ENCODE results near the gene ATP7B.
"Not testable (repeated sequence)": the region's sequence is repeated elsewhere in the genome, so short reads cannot be mapped to it uniquely, and the experiment has no call there.

The ATP7B gene

DNA sequence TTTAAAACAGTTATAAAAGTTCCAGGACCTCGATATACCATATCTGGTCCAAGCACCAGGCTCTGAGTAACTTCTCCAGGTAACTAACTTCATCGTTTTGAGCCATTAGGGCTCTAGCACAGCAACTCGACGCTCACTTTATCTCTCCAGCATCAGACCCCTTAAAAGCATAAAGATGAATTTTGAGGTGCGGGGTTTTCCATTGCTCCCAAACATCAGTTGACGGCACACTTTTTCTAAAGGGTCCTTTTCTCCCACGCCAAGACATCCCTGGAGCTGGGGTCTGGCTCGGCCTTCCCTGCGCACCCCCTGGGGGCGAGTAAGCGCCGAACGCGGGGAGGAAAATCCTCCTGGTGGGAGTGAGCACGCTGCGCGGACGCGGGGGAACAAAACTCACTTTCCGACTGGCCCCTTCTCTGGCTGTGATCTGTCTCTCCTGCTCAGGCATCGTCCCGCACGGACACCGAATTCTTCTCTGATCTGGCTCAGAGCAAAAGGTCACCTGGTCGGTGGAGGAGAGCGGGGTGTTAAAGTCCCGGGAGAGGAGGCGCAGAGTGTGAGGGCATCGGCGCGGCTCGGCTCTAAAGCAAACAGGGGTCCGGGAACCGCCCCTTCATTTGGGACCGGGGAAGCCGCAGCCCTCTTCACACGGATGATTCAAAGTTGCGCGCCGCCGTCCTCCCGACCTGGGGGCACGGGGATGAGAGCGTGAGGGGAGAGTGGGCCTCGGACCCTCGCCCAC lies at the start of gene ATP7B:
Gene ATP7B (minus strand): TSS at position 561 of the 742 bp plus-strand sequence. CDS start 113 bp downstream, at position 448.
- no peak for DNase-seq

GRCh38 chr13:52053460-52053859 lies 42.2 kb upstream of the ATP7B start:
- DNase-seq, result no peak

DNA sequence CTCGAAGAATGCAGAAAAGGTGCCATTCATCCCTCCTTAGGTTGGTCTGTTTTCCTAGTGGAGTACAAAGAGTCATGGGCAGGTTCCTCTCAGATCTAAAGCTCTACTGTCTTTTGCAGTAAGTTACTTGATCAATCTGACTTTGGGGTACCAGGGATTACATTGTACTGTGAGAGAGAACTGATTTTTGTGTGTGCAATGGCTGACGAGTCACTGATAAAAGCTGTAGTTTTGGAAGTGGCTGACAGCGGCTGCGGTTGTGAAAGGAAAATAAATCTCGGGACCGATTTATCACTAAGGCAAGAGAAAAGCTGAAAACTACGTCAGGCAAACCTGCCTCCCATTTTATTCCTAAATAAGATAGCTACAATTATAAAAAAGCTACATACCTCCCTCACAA lies 40.1 kb upstream of the ATP7B start:
- DNase-seq, result no peak

DNA sequence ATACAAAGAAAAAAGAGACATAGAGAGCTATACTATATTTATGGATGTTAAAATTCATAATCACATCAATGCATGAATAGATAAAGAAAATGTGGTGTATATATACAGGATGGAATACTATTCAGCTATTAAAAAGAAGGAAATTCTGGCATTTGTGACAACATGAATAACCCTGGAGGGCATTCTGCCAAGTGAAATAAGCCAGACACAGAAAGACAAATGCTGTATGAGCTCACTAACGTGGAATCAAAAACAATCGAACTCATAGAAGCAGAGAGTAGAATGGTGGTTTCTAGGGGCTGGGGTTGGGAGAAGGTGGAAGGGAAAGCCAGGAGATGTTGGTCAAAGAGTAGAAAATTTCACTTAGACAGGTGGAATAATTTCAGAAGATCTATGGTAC lies 37.3 kb upstream of the ATP7B start:
- no peak for DNase-seq

GRCh38 chr13:52047463-52047862 lies 36.2 kb upstream of the ATP7B start:
- no peak for DNase-seq

GRCh38 chr13:52043675-52044074 lies 32.4 kb upstream of the ATP7B start:
- no peak for DNase-seq

GRCh38 chr13:52036037-52036436 lies 24.8 kb upstream of the ATP7B start:
- no peak for DNase-seq

- DNase-seq, result peak; percentile 96
Measured at GRCh38 chr13:52034616-52035226, 23.5 kb upstream of the ATP7B start.

- DNase-seq, result no peak
Measured at GRCh38 chr13:52033039-52033438, 21.8 kb upstream of the ATP7B start.

- not testable (repeated sequence) for DNase-seq
Measured at GRCh38 chr13:52030401-52030800, 19.2 kb upstream of the ATP7B start.

DNA sequence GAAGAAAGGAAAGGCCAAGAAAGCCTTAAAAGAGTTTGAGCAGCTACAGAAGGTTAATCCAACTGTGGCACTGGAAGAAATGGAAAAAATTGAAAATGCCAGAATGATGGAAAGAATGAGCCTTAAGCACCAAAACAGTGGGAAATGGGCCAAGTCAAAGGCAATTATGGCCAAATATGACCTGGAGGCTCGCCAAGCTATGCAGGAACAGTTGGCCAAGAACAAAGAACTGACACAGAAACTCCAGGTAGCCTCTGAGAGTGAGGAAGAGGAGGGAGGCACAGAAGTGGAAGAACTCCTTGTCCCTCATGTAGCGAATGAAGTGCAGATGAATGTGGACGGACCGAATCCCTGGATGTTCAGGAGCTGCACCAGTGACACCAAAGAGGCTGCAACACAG lies 18.3 kb upstream of the ATP7B start:
- no peak for DNase-seq

DNA sequence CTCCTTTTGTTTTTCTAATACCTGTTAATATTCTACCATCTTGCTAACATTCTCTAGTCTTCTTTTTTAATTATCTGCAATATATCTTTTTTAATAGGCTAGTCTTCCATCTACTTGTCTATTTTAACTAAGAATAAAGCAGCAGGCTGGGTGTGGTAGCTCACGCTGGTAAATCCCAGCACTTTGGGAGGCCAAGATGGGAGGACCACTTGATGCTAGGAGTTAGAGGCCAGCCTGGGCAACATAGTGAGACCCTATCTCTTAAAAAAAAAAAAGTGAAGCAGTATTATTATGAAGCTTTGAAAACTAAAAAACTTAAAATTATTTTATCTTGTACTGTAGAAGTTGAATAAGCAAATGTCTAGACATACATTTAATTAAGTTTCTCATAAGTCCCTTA lies 16.6 kb upstream of the ATP7B start:
- no peak for DNase-seq

DNA sequence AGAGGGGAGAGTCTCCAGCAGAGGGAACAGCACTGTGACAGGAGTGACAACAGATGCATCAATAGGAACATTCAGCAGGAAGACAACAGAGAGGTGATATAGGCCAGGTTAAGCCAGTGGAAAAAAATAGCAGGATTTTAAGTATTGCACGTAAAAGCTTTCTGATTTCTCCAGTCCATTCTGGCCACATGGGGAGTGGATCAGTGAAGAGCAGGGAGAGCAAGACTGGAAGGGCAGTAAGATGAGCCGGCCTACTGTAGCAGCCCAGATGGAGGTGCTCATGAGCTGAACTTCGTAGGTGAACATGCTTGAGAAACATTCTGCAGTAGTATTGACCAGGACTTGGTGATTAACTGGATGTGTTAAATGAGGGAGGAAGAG lies 15.0 kb upstream of the ATP7B start:
- DNase-seq, result no peak

DNA sequence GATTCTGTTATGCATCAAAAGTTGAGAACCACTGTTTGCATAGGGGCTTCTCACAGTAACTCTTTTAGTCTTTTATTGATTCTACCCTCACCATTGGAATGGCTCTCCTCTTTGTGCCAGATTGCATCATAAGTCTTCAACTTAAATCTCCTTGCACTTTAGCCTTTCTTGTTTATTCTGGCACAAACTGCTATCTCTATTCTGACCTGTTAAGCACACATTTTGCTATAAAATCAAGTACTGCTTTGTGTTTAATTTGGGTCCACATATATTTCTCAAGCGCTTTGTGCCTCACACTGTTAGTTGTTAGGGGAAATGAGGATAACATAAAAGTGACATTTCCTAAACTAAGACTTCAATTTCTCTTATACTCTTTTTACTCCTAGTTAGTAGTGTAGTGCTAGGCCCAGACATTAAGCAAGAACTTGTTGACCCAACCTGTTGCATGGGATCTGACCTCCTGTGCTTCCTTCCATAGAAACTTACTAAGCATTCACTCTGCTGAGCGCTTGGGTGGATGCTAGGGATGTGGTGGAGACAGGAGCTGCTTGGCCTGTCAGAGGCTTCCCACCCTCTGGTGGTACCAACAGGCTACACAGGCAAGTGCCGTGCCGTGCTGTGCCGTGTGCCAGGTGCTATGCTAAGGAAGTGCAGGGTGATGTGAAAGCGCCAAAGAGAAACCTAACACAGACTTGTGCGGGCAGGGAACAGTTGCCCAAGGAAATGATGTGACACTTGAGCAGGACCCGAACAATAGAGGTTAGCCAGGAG lies 14.4 kb upstream of the ATP7B start:
- DNase-seq, result no peak

- no peak for DNase-seq
Measured at GRCh38 chr13:52024481-52024880, 13.2 kb upstream of the ATP7B start, which contains the start of gene UTP14C. TSS of gene UTP14C (plus strand) at chr13:52024691. CDS start at chr13:52028805, 4,114 bp downstream.

GRCh38 chr13:52022356-52022755 lies 11.1 kb upstream of the ATP7B start:
- no peak for DNase-seq

- DNase-seq, result no peak
Measured at GRCh38 chr13:52020191-52020590, 8.9 kb upstream of the ATP7B start.

DNA sequence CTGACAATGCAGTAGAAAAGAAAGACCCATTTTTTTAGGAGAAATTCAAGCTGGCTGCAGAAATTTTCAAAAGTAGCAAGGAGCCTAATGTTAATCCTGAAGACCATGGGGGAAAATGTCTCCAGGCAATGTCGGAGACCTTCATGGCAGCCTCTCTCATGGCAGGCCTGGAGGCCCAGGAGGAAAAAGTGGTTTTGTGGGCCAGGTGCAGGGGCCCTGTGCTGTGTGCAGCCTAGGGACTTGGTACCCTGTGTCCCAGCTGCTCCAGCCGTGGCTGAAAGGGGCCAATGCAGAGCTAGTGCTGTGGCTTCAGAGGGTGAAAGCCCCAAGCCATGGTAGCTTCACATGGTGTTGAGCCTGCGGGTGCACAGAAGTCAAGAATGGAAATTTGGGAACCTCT lies 5.0 kb upstream of the ATP7B start:
- DNase-seq, result no peak

- no peak for DNase-seq
Measured at GRCh38 chr13:52012512-52012836, 1.2 kb upstream of the ATP7B start.

DNA sequence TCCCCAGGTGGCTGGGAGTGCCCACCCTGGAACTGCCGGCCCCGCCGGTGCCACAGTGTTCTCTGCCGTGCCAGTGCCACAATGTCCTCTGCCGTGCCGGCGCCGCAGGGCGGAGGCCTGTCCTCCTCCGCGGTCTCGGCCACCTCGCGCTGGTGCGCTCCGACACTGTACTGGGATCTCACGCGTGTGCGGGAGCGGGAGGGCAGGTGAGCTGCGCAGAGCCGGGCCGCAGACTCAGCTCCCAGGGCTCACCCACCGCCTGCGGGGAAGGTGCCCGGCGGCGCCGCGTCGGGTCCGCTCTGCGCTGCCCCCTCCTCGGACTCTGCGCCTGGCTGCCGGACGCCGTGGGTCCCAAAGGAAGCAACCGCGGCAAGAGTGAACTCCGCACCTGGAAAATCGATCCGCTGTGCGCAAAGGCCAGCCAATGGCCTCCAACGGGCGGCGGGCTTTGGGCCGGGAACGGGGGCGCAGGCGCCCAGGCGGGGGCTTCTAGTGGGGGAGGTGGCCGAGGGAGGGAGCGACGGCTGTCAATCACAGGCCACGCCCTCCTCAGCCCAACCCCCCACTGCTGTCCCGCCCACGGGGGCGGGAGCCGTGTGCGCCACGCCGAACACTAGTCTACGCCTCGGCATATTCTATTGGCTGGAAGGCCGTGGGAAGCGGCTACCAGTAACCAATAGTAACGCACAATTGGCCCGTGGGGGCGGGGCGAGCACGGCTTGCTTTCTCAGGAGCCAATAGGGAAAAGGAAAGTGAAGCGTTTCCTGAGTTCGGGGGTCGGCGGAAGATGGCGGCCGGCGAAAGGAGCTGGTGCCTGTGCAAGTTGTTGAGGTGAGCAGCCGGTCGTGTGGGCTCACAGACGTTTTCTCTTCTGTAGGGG lies 622 bp upstream of the ATP7B start, which contains the start of gene ALG11:
Gene ALG11 (plus strand): TSS at position 767 of the 880 bp plus-strand sequence. CDS start 21 bp downstream, at position 788.
- peak; percentile 97 for DNase-seq

DNA sequence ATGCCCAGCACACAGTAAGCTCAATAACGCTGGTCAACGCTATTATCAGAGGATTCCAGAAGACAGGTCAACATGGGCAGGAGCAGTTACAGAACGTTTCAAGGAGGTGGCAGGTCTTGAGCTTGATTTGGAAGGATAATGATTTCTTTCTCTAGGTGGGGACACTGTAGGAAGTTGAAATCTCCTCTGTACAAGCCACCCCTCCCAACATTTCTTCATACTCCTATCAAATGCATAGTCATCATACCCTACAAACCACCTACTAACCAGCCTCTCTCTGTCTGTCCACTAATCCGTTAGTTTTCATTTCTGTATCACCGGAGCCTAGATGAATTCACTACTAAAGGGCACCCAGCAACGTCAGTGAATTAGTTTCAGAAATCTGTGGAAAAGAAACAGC lies 1.3 kb downstream of the ATP7B start:
- no peak for DNase-seq

- no peak for DNase-seq
Measured at GRCh38 chr13:52006523-52007245, 4.6 kb downstream of the ATP7B start.
